Trophoblast cell (in vitro differentiated cells and primary cell): ENCODE measurements around the gene KRT31.
"Not testable (repeated sequence)": the region's sequence is repeated elsewhere in the genome, so short reads cannot be mapped to it uniquely, and the experiment has no call there.

Experiments
- DNase-seq, 2 donors: peaks; one replicate each; pipeline ENCODE4 v3.0.0-alpha.2; 2016
- H2AFZ ChIP-seq: 2 replicates; pipeline ENCODE4 v1.6.1; 2013; ENCODE audit warnings: low read length, moderate library complexity, mild to moderate bottlenecking; ENCODE audit not compliant: insufficient read depth, poor library complexity
- H2AK5ac ChIP-seq: 2 replicates; pipeline ENCODE4 v1.6.1; 2013; ENCODE audit warnings: mild to moderate bottlenecking, low read length
- H2BK120ac ChIP-seq: 2 replicates; pipeline ENCODE4 v1.6.1; 2013; ENCODE audit warnings: low read length, mild to moderate bottlenecking, moderate library complexity; ENCODE audit not compliant: insufficient read depth, poor library complexity
- H2BK12ac ChIP-seq: 2 replicates; pipeline ENCODE4 v1.6.1; 2013; ENCODE audit warnings: mild to moderate bottlenecking, low read length, moderate library complexity
- H2BK5ac ChIP-seq: 2 replicates; pipeline ENCODE4 v1.6.1; 2013; ENCODE audit warnings: low read length, low read depth, moderate library complexity, mild to moderate bottlenecking; ENCODE audit not compliant: poor library complexity
- H3K14ac ChIP-seq: 2 replicates; pipeline ENCODE4 v1.6.1; 2013; ENCODE audit warnings: mild to moderate bottlenecking, low read length
- H3K18ac ChIP-seq: 2 replicates; pipeline ENCODE4 v1.6.1; 2013; ENCODE audit warnings: mild to moderate bottlenecking, low read length
- H3K23ac ChIP-seq: 2 replicates; pipeline ENCODE4 v1.6.1; 2013; ENCODE audit warnings: low read length
- H3K27ac ChIP-seq: 2 replicates; pipeline ENCODE4 v1.5.1; 2013; ENCODE audit warnings: low read depth, mild to moderate bottlenecking, inconsistent platforms, low read length, moderate library complexity
- H3K27me3 ChIP-seq: 2 replicates; pipeline ENCODE4 v1.6.1; 2013; ENCODE audit warnings: inconsistent platforms, mild to moderate bottlenecking, low read length, moderate library complexity; ENCODE audit not compliant: insufficient read depth
- H3K36me3 ChIP-seq, 2 experiments: 1 replicate in 1 of 2; 2 replicates in 1 of 2; pipeline ENCODE4 v1.6.1; 2013; ENCODE audit warnings: low read length in 2 of 2, mild to moderate bottlenecking in 2 of 2, moderate library complexity in 1 of 2; ENCODE audit not compliant: insufficient read depth in 2 of 2, control insufficient read depth in 1 of 2
- H3K4ac ChIP-seq: 2 replicates; pipeline ENCODE4 v1.6.1; 2013; ENCODE audit warnings: low read depth, mild to moderate bottlenecking, low read length, moderate library complexity
- H3K4me1 ChIP-seq, 2 experiments: 1 replicate in 1 of 2; 2 replicates in 1 of 2; pipeline ENCODE4 v1.6.1; 2013; ENCODE audit warnings: low read length in 2 of 2, mild to moderate bottlenecking in 2 of 2, moderate library complexity in 1 of 2; ENCODE audit not compliant: insufficient read depth in 2 of 2, control insufficient read depth in 1 of 2
- H3K4me2 ChIP-seq: 2 replicates; pipeline ENCODE4 v1.6.1; 2013; ENCODE audit warnings: inconsistent platforms, mild to moderate bottlenecking, low read length, moderate library complexity
- H3K4me3 ChIP-seq: 2 replicates; pipeline ENCODE4 v1.5.1; 2013; ENCODE audit warnings: mild to moderate bottlenecking, low read depth, low read length, inconsistent platforms
- H3K79me1 ChIP-seq: one replicate; pipeline ENCODE4 v1.6.1; 2013; ENCODE audit warnings: low read length
- H3K79me2 ChIP-seq: 2 replicates; pipeline ENCODE4 v1.6.1; 2013; ENCODE audit warnings: low read length, mild to moderate bottlenecking; ENCODE audit not compliant: control insufficient read depth, insufficient read depth, poor library complexity
- H3K9ac ChIP-seq: 2 replicates; pipeline ENCODE4 v1.6.1; 2013; ENCODE audit warnings: mild to moderate bottlenecking, low read length
- H3K9me3 ChIP-seq: 2 replicates; pipeline ENCODE4 v1.6.1; 2013; ENCODE audit warnings: low read depth, mild to moderate bottlenecking, control low read depth, inconsistent platforms, low read length; ENCODE audit not compliant: insufficient read depth
- H4K12ac ChIP-seq: 2 replicates; pipeline ENCODE4 v1.6.1; 2013; ENCODE audit warnings: low read depth, mild to moderate bottlenecking, low read length, moderate library complexity
- H4K8ac ChIP-seq: 2 replicates; pipeline ENCODE4 v1.6.1; 2013; ENCODE audit warnings: low read depth, mild to moderate bottlenecking, low read length, moderate library complexity
- H4K91ac ChIP-seq: one replicate; pipeline ENCODE4 v1.6.1; 2013; ENCODE audit warnings: low read depth, mild to moderate bottlenecking, low read length, moderate library complexity
- WGBS: extraction: QIAGEN DNeasy Blood & Tissue Kit; methylation state at CpG from one replicate; pipeline ENCODE4 v1.1.7; 2013; ENCODE audit warnings: missing lambda C conversion rate; ENCODE audit not compliant: insufficient read length, insufficient coverage; ENCODE audit errors: extremely low coverage; 5-methylcytosine and 5-hydroxymethylcytosine counted together

Gene KRT31

GRCh38 chr17:41430376-41430775 lies 33.0 kb upstream of the KRT31 start:
- not testable (repeated sequence) for DNase-seq, H3K79me1 ChIP-seq, H3K27me3 ChIP-seq, H3K4me2 ChIP-seq, H3K27ac ChIP-seq, H3K79me2 ChIP-seq, H2AK5ac ChIP-seq, H3K23ac ChIP-seq, H3K4me3 ChIP-seq, H4K91ac ChIP-seq, H3K4me1 ChIP-seq, H3K4ac ChIP-seq, H3K9ac ChIP-seq, H3K9me3 ChIP-seq, H3K14ac ChIP-seq, H2BK12ac ChIP-seq, H2BK5ac ChIP-seq, H4K12ac ChIP-seq, H2BK120ac ChIP-seq, H3K18ac ChIP-seq, H2AFZ ChIP-seq, H3K36me3 ChIP-seq, H4K8ac ChIP-seq
- WGBS, result no CpG with 5 or more reads among the region's 9 CpGs

GRCh38 chr17:41429667-41430066 lies 32.3 kb upstream of the KRT31 start:
- Histone ChIP-seq H3K36me3 (no peaks in the 10 kb centered on the region), H2BK12ac (no peak overlapping the region), H4K91ac (no peak overlapping the region), H2AK5ac (no peak overlapping the region), H3K23ac (no peak overlapping the region), H3K27ac (no peak overlapping the region), H3K9me3 (no peaks in the 10 kb centered on the region), H3K14ac (no peak overlapping the region), H3K27me3 (no peaks in the 10 kb centered on the region), H4K12ac (no peak overlapping the region), H3K4me3 (no peak overlapping the region), H3K79me1 (no peaks in the 10 kb centered on the region), H2BK120ac (no peak overlapping the region), H3K4me1 (no peaks in the 10 kb centered on the region), H3K4me2 (no peak overlapping the region), H4K8ac (no peak overlapping the region), H3K79me2 (no peaks in the 10 kb centered on the region), H3K9ac (no peak overlapping the region), H2AFZ (no peak overlapping the region), H3K4ac (no peak overlapping the region), H3K18ac (no peak overlapping the region), H2BK5ac (no peak overlapping the region)
- DNase-seq, result no peak
- no CpG with 5 or more reads among the region's 7 CpGs for WGBS

DNA sequence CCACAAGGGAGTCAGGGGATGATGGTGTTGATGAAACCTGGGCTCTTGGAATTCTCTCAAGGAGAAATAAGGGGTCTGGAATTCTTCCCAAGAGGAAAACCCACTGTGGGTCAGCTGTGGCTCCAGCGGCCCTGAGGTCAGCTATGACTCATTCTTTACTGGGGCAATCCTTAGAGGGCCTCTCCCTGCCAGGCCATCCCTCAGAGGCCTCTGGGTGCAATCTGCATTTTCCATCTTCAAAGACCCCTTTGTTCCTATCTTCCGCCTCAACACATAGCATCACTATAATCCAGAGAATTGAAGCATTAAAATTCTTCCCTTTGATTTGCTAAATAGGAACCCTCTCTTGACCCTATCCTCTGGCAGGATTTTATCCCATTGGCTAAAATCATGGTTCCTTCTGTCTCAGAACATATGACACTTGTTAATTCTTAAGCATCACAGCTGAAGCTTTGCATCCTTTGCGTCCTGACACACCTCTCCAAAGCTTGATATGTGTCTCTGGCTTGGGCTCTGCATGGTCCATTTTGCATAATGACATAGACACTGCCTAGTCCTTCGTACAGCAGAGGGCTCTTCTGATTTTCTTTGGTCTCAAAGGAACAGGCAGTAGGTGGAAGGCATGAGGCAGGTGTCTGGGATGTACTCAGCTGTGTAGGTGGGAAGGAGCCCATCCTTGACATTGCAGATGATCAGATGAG lies 31.3 kb upstream of the KRT31 start:
- Histone ChIP-seq H3K9ac (no peak overlapping the region), H3K4ac (no peak overlapping the region), H3K4me3 (no peak overlapping the region), H3K27ac (no peak overlapping the region), H3K4me2 (no peak overlapping the region), H3K23ac (no peak overlapping the region), H3K4me1 (no peaks in the 10 kb centered on the region), H2AK5ac (no peak overlapping the region), H3K14ac (no peak overlapping the region), H3K18ac (no peak overlapping the region), H3K36me3 (no peaks in the 10 kb centered on the region), H2AFZ (no peak overlapping the region), H3K79me2 (no peaks in the 10 kb centered on the region), H3K79me1 (no peaks in the 10 kb centered on the region), H3K27me3 (no peaks in the 10 kb centered on the region), H2BK120ac (no peak overlapping the region), H4K91ac (no peak overlapping the region), H3K9me3 (no peaks in the 10 kb centered on the region), H4K8ac (no peak overlapping the region), H2BK12ac (no peak overlapping the region), H2BK5ac (no peak overlapping the region), H4K12ac (no peak overlapping the region)
- DNase-seq, result no peak
- WGBS, result no CpG with 5 or more reads among the region's 4 CpGs

GRCh38 chr17:41424111-41424635 lies 26.8 kb upstream of the KRT31 start, which contains the start of gene KRT37:
TSS of gene KRT37 (minus strand) at chr17:41424585. CDS start at chr17:41424523, 62 bp downstream.
- no peak for DNase-seq
- Histone ChIP-seq H3K36me3 (no peaks in the 10 kb centered on the region), H3K9me3 (no peaks in the 10 kb centered on the region), H3K23ac (no peak within 1 kb of the TSS), H3K27me3 (no peaks in the 10 kb centered on the region), H3K27ac (no peak within 1 kb of the TSS), H3K4me1 (peaks cover 11 to 13% of the 10 kb centered on the region in 2 experiments), H3K14ac (no peak within 1 kb of the TSS), H4K8ac (no peak within 1 kb of the TSS), H2BK5ac (no peak within 1 kb of the TSS), H2AFZ (no peak within 1 kb of the TSS), H4K12ac (no peak within 1 kb of the TSS), H3K18ac (no peak within 1 kb of the TSS), H2AK5ac (no peak within 1 kb of the TSS), H3K4me2 (no peak within 1 kb of the TSS), H3K4ac (no peak within 1 kb of the TSS), H3K9ac (no peak within 1 kb of the TSS), H2BK12ac (no peak within 1 kb of the TSS), H2BK120ac (no peak within 1 kb of the TSS), H3K79me2 (no peaks in the 10 kb centered on the region), H4K91ac (no peak within 1 kb of the TSS), H3K4me3 (no peak within 1 kb of the TSS), H3K79me1 (peaks cover 3% of the 10 kb centered on the region)
- WGBS, result no CpG with 5 or more reads among the region's 13 CpGs
